HG03025 (cell line): Measurements from ENCODE around the gene SFMBT2.
"Not testable (repeated sequence)": the region's sequence is repeated elsewhere in the genome, so short reads cannot be mapped to it uniquely, and the experiment has no call there.

ENCODE experiments used
- ATAC-seq: cut with Tn5 transposase; IDR thresholded peaks from one replicate; pipeline ENCODE4 v1.9.1; 2021; ENCODE audit warnings: mild to moderate bottlenecking, moderate library complexity; ENCODE audit not compliant: unreplicated experiment, low FRiP score

Gene SFMBT2

GRCh38 chr10:7302930-7303557, 107.8 kb downstream of the SFMBT2 start:
- no peak for ATAC-seq

- no peak for ATAC-seq
Measured at GRCh38 chr10:7302392-7302906, 108.4 kb downstream of the SFMBT2 start.

- ATAC-seq = no peak
Measured at GRCh38 chr10:7301006-7301778, 109.6 kb downstream of the SFMBT2 start.

GRCh38 chr10:7300384-7300971, 110.4 kb downstream of the SFMBT2 start:
- no peak for ATAC-seq

- not testable (repeated sequence) for ATAC-seq
Measured at GRCh38 chr10:7299601-7300325, 111.1 kb downstream of the SFMBT2 start.

GRCh38 chr10:7298495-7298894, 112.3 kb downstream of the SFMBT2 start:
- ATAC-seq = no peak

- no peak for ATAC-seq
Measured at GRCh38 chr10:7297094-7297493, 113.7 kb downstream of the SFMBT2 start.

- ATAC-seq = no peak
Measured at GRCh38 chr10:7296648-7297047, 114.2 kb downstream of the SFMBT2 start.

GRCh38 chr10:7296076-7296475, 114.8 kb downstream of the SFMBT2 start:
- ATAC-seq = no peak

GRCh38 chr10:7293378-7293920, 117.4 kb downstream of the SFMBT2 start:
- no peak for ATAC-seq

GRCh38 chr10:7291487-7292270, 119.2 kb downstream of the SFMBT2 start:
- no peak for ATAC-seq

GRCh38 chr10:7288060-7288690, 122.7 kb downstream of the SFMBT2 start:
- ATAC-seq = no peak

- no peak for ATAC-seq
Measured at GRCh38 chr10:7287377-7287776, 123.5 kb downstream of the SFMBT2 start.

- no peak for ATAC-seq
Measured at GRCh38 chr10:7285522-7286322, 125.1 kb downstream of the SFMBT2 start.

- ATAC-seq = no peak
Measured at GRCh38 chr10:7283246-7283645, 127.6 kb downstream of the SFMBT2 start.

GRCh38 chr10:7282457-7282856, 128.4 kb downstream of the SFMBT2 start:
- no peak for ATAC-seq

GRCh38 chr10:7281429-7281828, 129.4 kb downstream of the SFMBT2 start:
- no peak for ATAC-seq

- ATAC-seq = no peak
Measured at GRCh38 chr10:7279303-7279702, 131.5 kb downstream of the SFMBT2 start.

- ATAC-seq = no peak
Measured at GRCh38 chr10:7277867-7278266, 133.0 kb downstream of the SFMBT2 start.
